ENCODE measurements around the gene VIL1. TPM values are rescaled to one million over a fixed set of nuclear protein-coding genes. Genes with fewer than 3 reads are reported as not detected.

The VIL1 gene
- not detected in 2 replicates for polyA plus RNA-seq

DNA sequence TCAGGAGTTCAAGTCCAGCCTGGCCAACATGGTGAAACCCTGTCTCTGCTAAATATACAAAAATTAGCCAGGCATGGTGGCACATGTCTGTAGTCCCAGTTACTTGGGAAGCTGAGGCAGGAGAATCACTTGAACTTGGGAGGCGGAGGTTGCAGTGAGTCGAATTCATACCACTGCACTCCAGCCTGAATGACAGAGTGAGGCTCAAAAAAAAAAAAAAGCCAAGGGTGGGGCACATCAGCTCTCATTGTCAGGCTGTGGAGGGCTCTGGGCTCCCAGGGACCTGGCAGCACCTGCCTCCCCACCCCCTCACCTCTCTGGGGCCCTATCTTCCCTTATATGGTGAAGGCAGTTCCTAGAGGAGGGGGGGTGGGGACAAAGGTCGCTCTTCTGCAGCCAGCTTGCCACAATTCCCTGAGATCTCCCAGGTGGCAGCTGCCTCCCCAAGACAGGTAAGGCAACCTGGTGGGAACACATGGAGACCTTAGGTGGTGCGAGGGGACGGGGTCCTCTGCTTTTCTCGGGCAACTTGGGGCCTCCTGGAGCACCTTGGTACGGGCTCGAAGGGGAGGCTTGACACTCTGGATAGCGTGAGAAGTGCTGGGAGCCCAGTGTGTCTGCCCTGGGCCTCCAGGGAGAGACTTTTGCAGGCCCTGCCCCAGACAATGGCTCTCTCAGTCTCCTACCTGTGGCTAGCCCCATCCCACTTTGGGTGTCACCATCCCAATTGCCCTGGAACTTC lies at the start of gene VIL1:
VIL1 (plus strand) TSS at position 407 of the 742 bp plus-strand sequence. CDS start 4,656 bp downstream, outside the sequence.

GRCh38 chr2:218381916-218382366 lies 37.0 kb upstream of the VIL1 start, which contains the start of gene SLC11A1:
Gene SLC11A1, plus strand, starts transcription at chr2:218382273. Its CDS starts 96 bp downstream, at chr2:218382369.

GRCh38 chr2:218399391-218400166 lies 19.3 kb upstream of the VIL1 start, which contains the start of gene CTDSP1:
Gene CTDSP1, plus strand, starts transcription at chr2:218399868. Its CDS starts 223 bp downstream, at chr2:218400091.

Other genes with a start within 250 kb of the VIL1 start
- gene ARPC2, start 201.9 kb upstream of the VIL1 start, polyA plus RNA-seq, result 196 and 197 TPM in 2 replicates
- gene GPBAR1, start 158.1 kb upstream of the VIL1 start, polyA plus RNA-seq, result not detected in 2 replicates
- 11.2 and 13.6 TPM in 2 replicates for gene AAMP, start 149.0 kb upstream of the VIL1 start, polyA plus RNA-seq
- 64.9 and 85.9 TPM in 2 replicates for gene PNKD, start 148.6 kb upstream of the VIL1 start, polyA plus RNA-seq
- gene TMBIM1, start 126.6 kb upstream of the VIL1 start, polyA plus RNA-seq, result 0.97 and 3.5 TPM in 2 replicates
- not detected in 2 replicates for gene CATIP, start 62.3 kb upstream of the VIL1 start, polyA plus RNA-seq
- gene SLC11A1, start 36.9 kb upstream of the VIL1 start, polyA plus RNA-seq, result not detected in 2 replicates
- 0.30 and 1.3 TPM in 2 replicates for gene CTDSP1, start 19.3 kb upstream of the VIL1 start, polyA plus RNA-seq
- 4.2 and 6.2 TPM in 2 replicates for gene USP37, start 149.2 kb downstream of the VIL1 start, polyA plus RNA-seq
- gene CNOT9, start 149.7 kb downstream of the VIL1 start, polyA plus RNA-seq, result 29.0 and 29.2 TPM in 2 replicates
- 12.3 and 13.9 TPM in 2 replicates for gene PLCD4, start 188.8 kb downstream of the VIL1 start, polyA plus RNA-seq
- 2.4 and 2.9 TPM in 2 replicates for gene ZNF142, start 240.5 kb downstream of the VIL1 start, polyA plus RNA-seq
- 32.2 and 68.1 TPM in 2 replicates for gene BCS1L, start 240.6 kb downstream of the VIL1 start, polyA plus RNA-seq